ENCODE results near the gene MCOLN2. TPM values are rescaled to one million over a fixed set of nuclear protein-coding genes. Genes with fewer than 3 reads are reported as not detected.

The MCOLN2 gene
- total and polyA plus RNA-seq, 4 experiments from 2014 or later: 6.4 to 20.3 (median 14.3) TPM

DNA sequence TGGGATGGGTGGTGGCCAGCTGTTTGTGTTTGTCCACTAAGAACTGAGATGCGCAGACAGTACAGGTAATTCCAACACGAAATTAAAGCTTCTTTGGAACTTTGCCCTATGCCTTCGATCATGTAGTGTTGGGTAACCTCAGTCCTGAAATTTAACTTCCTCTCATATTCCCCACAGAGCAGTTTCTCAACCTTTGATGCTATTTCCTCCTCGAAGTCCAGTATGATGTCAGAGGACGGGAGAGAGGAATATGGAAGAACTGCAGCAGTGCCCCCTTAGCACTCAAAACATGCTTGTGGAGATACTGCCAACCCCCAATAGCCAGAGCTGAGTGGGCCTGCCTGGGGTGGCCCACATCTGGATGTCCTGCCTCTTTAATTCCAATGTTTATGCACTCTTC, 107.5 kb downstream of the MCOLN2 start:
- POLR2A ChIA-PET (ENCODE audit: partially characterized antibody): no interaction called here
- H3K4me1 Mint-ChIP-seq: peaks cover 19 to 53% (median 28%) of the 10 kb centered on the region in 4 donors
- H3K9me3 ChIP-seq (ENCODE audit: control insufficient read depth in 1 of 2, low read length in 2 of 2): no peaks in the 10 kb centered on the region
- H3K36me3 Mint-ChIP-seq: no peaks in the 10 kb centered on the region
- peaks cover 26% of the 10 kb centered on the region for H3K4me1 ChIP-seq (ENCODE audit: insufficient read depth, low read length)
- no peak overlapping the region for H3K4me3 ChIP-seq (ENCODE audit: low read length in 2 of 2)
- H3K27me3 ChIP-seq (ENCODE audit: insufficient read depth, low read length): no peaks in the 10 kb centered on the region
- no peaks in the 10 kb centered on the region for H3K9me3 Mint-ChIP-seq
- H3K4me3 Mint-ChIP-seq: peak overlapping the region in 1 of 8 donors; percentile 11
- DNase-seq: no peak
- H3K27ac ChIP-seq (ENCODE audit: low read depth, low read length): no peak overlapping the region
- H3K27me3 Mint-ChIP-seq: peaks cover 12 to 20% of the 10 kb centered on the region in 2 donors
- H3K27ac Mint-ChIP-seq: peak overlapping the region in 1 of 7 donors; percentile 64
- H3K36me3 ChIP-seq (ENCODE audit: insufficient read depth, low read length): no peaks in the 10 kb centered on the region
- CTCF ChIA-PET (ENCODE audit: partially characterized antibody): no interaction called here
- intact Hi-C loops (cut with micrococcal nuclease): no loop called here

DNA sequence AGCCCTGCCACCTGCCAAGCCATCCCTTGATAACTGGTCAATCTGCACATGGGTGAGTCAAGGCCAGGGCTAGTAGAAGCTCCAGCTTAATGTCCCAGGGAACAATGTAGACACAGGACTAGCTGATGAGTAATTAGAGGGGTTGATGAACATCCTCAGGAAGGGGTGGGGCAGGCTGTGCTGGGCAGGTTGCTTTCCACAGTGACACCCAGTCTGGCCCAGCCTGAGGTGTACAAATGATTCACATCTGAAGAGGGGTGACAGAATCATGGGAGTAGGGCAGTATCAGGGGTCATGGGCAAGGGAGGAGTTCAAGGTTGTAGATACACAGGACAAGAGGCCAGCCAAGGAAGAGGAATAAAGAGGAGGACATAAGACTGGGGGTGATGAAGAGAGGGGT, 108.2 kb downstream of the MCOLN2 start:
- peaks cover 25% of the 10 kb centered on the region for H3K4me1 ChIP-seq (ENCODE audit: insufficient read depth, low read length)
- H3K36me3 Mint-ChIP-seq: no peaks in the 10 kb centered on the region
- H3K27ac ChIP-seq (ENCODE audit: low read depth, low read length): no peak overlapping the region
- peak in 1 of 5 donors; percentile 0 for DNase-seq
- H3K4me3 Mint-ChIP-seq: peak overlapping the region in 3 of 8 donors; percentile 51 to 71 (median 54)
- H3K27ac Mint-ChIP-seq: peak overlapping the region in 3 of 7 donors; percentile 20 to 67 (median 54)
- H3K36me3 ChIP-seq (ENCODE audit: insufficient read depth, low read length): no peaks in the 10 kb centered on the region
- no peaks in the 10 kb centered on the region for H3K9me3 Mint-ChIP-seq
- no peak overlapping the region for H3K4me3 ChIP-seq (ENCODE audit: low read length in 2 of 2)
- peaks cover 17 to 49% (median 25%) of the 10 kb centered on the region in 4 donors for H3K4me1 Mint-ChIP-seq
- H3K27me3 Mint-ChIP-seq: peaks cover 7 to 14% of the 10 kb centered on the region in 2 donors
- CTCF ChIA-PET (ENCODE audit: partially characterized antibody): no interaction called here
- no peaks in the 10 kb centered on the region for H3K9me3 ChIP-seq (ENCODE audit: control insufficient read depth in 1 of 2, low read length in 2 of 2)
- POLR2A ChIA-PET (ENCODE audit: partially characterized antibody): no interaction called here
- no peaks in the 10 kb centered on the region for H3K27me3 ChIP-seq (ENCODE audit: insufficient read depth, low read length)
- intact Hi-C loops (cut with micrococcal nuclease): no loop called here

DNA sequence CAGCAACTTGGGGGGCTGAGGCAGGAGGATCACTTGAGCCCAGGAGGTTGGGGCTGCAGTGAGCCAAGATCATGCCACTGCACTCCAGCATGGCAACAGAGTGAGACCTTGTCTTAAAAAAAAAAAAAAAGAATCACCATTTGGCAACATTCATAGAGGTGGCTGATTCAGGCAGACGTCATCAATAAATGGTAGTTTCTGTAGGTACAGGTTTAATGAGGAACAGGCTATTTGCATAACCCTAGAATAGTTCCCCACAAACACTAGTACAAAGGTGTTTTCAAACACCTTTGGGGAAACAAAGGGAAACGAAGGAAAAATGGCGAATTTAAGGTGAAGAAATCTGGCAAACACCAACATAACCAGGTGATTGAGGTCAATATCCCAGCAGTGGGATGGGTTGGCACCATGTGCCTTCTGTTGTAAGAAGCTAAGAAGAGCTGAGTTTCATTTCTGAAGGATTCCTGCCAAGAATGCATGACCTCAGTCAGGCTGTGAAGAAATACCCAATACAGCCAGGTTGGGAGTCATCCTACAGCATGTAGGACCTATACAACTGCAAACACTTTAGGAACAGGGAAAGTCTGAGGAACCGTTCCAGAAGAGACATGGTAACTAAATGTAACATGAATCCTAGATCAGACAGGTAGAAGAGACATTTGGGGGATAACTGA, 109.5 kb downstream of the MCOLN2 start:
- CTCF ChIA-PET (ENCODE audit: partially characterized antibody): no interaction called here
- no peaks in the 10 kb centered on the region for H3K9me3 Mint-ChIP-seq
- Histone ChIP-seq H3K27ac (ENCODE audit: low read depth, low read length) (no peak overlapping the region), H3K27me3 (ENCODE audit: insufficient read depth, low read length) (no peaks in the 10 kb centered on the region), H3K4me3 (ENCODE audit: low read length in 2 of 2) (no peak overlapping the region), H3K36me3 (ENCODE audit: insufficient read depth, low read length) (no peaks in the 10 kb centered on the region), H3K9me3 (ENCODE audit: control insufficient read depth in 1 of 2, low read length in 2 of 2) (no peaks in the 10 kb centered on the region), H3K4me1 (ENCODE audit: insufficient read depth, low read length) (peaks cover 17% of the 10 kb centered on the region)
- POLR2A ChIA-PET (ENCODE audit: partially characterized antibody): no interaction called here
- peaks cover 1 to 7% of the 10 kb centered on the region in 2 donors for H3K27me3 Mint-ChIP-seq
- peaks cover 14 to 41% (median 18%) of the 10 kb centered on the region in 4 donors for H3K4me1 Mint-ChIP-seq
- no peak for DNase-seq
- intact Hi-C loops (cut with micrococcal nuclease): no loop called here
- no peaks in the 10 kb centered on the region for H3K36me3 Mint-ChIP-seq
- no peak overlapping the region for H3K27ac Mint-ChIP-seq
- no peak overlapping the region for H3K4me3 Mint-ChIP-seq

DNA sequence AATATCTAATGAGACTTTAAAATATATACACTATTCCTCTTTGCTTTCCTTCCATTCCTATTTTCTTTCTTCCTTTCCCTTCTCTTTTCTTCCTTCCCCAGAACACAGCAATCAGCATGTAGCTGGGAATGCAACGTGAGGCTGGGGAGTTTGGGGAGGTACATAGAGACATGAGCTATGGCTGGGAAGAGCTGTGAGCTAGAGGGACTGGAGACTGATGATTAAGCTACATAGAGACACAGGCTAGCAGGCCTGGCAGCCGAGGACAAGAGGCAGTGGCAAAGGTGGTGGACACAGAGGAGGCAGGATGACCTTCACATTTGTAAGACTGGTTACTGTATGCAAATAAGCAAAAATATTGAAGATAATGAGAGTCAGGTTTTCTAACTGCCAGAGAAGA, 111.4 kb downstream of the MCOLN2 start:
- intact Hi-C loops (cut with micrococcal nuclease): no loop called here
- peaks cover 0 to 2% of the 10 kb centered on the region in 2 donors for H3K27me3 Mint-ChIP-seq
- H3K9me3 Mint-ChIP-seq: peaks cover 0 to 7% (median 0%) of the 10 kb centered on the region in 8 donors
- DNase-seq: no peak
- H3K36me3 Mint-ChIP-seq: no peaks in the 10 kb centered on the region
- ChIA-PET CTCF (ENCODE audit: partially characterized antibody) (no interaction called here), POLR2A (ENCODE audit: partially characterized antibody) (no interaction called here)
- H3K27me3 ChIP-seq (ENCODE audit: insufficient read depth, low read length): no peaks in the 10 kb centered on the region
- H3K4me3 ChIP-seq (ENCODE audit: low read length in 2 of 2): no peak overlapping the region
- no peaks in the 10 kb centered on the region for H3K36me3 ChIP-seq (ENCODE audit: insufficient read depth, low read length)
- H3K27ac Mint-ChIP-seq: peak overlapping the region in 1 of 7 donors; percentile 27
- H3K9me3 ChIP-seq (ENCODE audit: control insufficient read depth in 1 of 2, low read length in 2 of 2): no peaks in the 10 kb centered on the region
- H3K4me1 ChIP-seq (ENCODE audit: insufficient read depth, low read length): peaks cover 15% of the 10 kb centered on the region
- H3K27ac ChIP-seq (ENCODE audit: low read depth, low read length): no peak overlapping the region
- peaks cover 11 to 25% (median 13%) of the 10 kb centered on the region in 4 donors for H3K4me1 Mint-ChIP-seq
- H3K4me3 Mint-ChIP-seq: no peak overlapping the region

DNA sequence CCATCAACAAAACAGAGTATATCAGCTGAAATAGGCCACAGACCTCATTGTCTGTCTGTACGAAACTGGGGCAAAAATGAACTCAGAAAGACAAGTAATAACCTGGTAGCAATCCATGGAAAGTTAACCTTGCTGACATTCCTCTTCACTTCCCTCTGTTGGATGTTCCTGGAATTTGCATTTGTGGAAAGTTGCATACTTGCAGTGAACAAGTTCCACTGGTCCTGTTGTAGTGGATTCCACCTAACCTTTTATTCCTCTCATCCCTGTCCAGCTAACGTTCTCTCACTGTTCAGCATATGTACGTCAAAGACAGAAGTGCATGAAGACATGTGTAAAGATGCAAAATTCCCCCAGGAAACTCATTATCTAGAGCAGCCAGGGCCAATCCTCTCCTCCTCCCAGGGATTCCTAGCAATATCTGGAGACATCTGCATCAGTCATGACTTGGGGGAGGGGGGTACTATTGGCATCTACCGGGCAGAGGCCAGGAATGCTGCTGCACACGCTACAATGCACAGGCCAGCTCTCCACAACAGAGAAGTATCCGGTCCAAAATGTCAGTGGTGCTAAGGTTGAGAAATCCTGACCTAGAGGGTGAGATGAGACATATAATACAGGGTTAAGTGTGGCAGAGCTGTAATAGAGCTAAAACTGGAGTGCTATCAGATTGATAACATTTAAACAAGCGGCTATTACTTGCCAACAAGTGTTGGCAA, 112.1 kb downstream of the MCOLN2 start:
- peaks cover 0 to 2% of the 10 kb centered on the region in 2 donors for H3K27me3 Mint-ChIP-seq
- peaks cover 0 to 7% (median 0%) of the 10 kb centered on the region in 8 donors for H3K9me3 Mint-ChIP-seq
- DNase-seq: no peak
- no peak overlapping the region for H3K4me3 ChIP-seq (ENCODE audit: low read length in 2 of 2)
- intact Hi-C loops (cut with micrococcal nuclease): no loop called here
- H3K4me1 Mint-ChIP-seq: peaks cover 9 to 18% (median 12%) of the 10 kb centered on the region in 4 donors
- no peak overlapping the region for H3K27ac Mint-ChIP-seq
- no peaks in the 10 kb centered on the region for H3K36me3 ChIP-seq (ENCODE audit: insufficient read depth, low read length)
- peaks cover 15% of the 10 kb centered on the region for H3K4me1 ChIP-seq (ENCODE audit: insufficient read depth, low read length)
- H3K36me3 Mint-ChIP-seq: peaks cover 0 to 5% of the 10 kb centered on the region in 2 donors
- CTCF ChIA-PET (ENCODE audit: partially characterized antibody): no interaction called here
- no peaks in the 10 kb centered on the region for H3K9me3 ChIP-seq (ENCODE audit: control insufficient read depth in 1 of 2, low read length in 2 of 2)
- no peaks in the 10 kb centered on the region for H3K27me3 ChIP-seq (ENCODE audit: insufficient read depth, low read length)
- H3K4me3 Mint-ChIP-seq: no peak overlapping the region
- POLR2A ChIA-PET (ENCODE audit: partially characterized antibody): no interaction called here
- no peak overlapping the region for H3K27ac ChIP-seq (ENCODE audit: low read depth, low read length)

DNA sequence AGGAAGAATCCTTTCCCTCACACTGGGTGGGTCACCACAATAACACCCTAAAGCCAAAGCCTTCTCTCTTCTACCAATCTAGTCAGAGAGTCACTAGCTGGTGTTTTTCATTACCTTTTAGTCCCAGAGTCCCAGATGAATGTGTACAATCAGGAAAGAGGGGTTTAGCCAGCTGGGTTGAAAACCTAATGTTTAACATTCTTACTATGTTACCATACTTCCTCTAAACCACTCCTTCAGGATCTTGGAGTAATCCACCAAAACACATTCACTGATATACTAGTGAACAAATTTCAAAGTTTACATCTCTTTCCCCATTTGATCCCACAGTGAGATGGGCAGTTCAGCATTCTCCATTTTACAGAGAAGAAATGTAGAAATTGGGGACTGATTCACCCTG, 113.6 kb downstream of the MCOLN2 start:
- Mint-ChIP-seq H3K9me3 (peaks cover 0 to 7% (median 0%) of the 10 kb centered on the region in 8 donors), H3K27ac (no peak overlapping the region), H3K27me3 (no peaks in the 10 kb centered on the region), H3K4me3 (no peak overlapping the region), H3K4me1 (peaks cover under 1 to 5% (median 5%) of the 10 kb centered on the region in 4 donors), H3K36me3 (peaks cover 0 to 5% of the 10 kb centered on the region in 2 donors)
- DNase-seq: no peak
- no peak overlapping the region for H3K4me3 ChIP-seq (ENCODE audit: low read length in 2 of 2)
- CTCF ChIA-PET (ENCODE audit: partially characterized antibody): no interaction called here
- POLR2A ChIA-PET (ENCODE audit: partially characterized antibody): no interaction called here
- no peaks in the 10 kb centered on the region for H3K9me3 ChIP-seq (ENCODE audit: control insufficient read depth in 1 of 2, low read length in 2 of 2)
- intact Hi-C loops (cut with micrococcal nuclease): no loop called here
- peaks cover under 1% of the 10 kb centered on the region for H3K4me1 ChIP-seq (ENCODE audit: insufficient read depth, low read length)
- H3K36me3 ChIP-seq (ENCODE audit: insufficient read depth, low read length): no peaks in the 10 kb centered on the region
- H3K27ac ChIP-seq (ENCODE audit: low read depth, low read length): no peak overlapping the region
- H3K27me3 ChIP-seq (ENCODE audit: insufficient read depth, low read length): no peaks in the 10 kb centered on the region

DNA sequence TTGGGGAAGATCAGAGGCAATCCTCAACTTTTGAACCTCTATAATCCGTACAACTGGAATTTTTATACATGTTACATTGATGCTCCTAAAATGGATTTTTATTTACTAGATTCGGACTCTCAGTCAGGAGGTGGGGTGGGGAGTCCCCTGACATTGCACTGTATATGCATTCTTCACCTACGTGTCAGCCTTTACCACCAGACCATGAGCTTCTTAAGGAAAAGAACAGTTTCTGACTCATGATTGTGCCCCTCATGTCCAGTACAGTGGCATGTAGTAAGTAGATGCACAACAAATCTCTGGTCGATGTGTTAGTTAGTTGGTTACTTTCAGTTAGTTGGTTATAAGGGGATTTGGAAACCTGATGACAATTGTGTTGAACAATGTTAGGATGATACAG, 119.3 kb downstream of the MCOLN2 start:
- Mint-ChIP-seq H3K4me1 (peaks cover 1 to 17% (median 9%) of the 10 kb centered on the region in 4 donors), H3K27ac (no peak overlapping the region), H3K36me3 (peaks cover 0 to 5% of the 10 kb centered on the region in 2 donors), H3K27me3 (no peaks in the 10 kb centered on the region), H3K9me3 (peaks cover 0 to 7% (median under 1%) of the 10 kb centered on the region in 8 donors), H3K4me3 (no peak overlapping the region)
- intact Hi-C loops (cut with micrococcal nuclease): no loop called here
- H3K36me3 ChIP-seq (ENCODE audit: insufficient read depth, low read length): no peaks in the 10 kb centered on the region
- no peak for DNase-seq
- peaks cover 6% of the 10 kb centered on the region for H3K4me1 ChIP-seq (ENCODE audit: insufficient read depth, low read length)
- H3K27me3 ChIP-seq (ENCODE audit: insufficient read depth, low read length): no peaks in the 10 kb centered on the region
- no peak overlapping the region for H3K4me3 ChIP-seq (ENCODE audit: low read length in 2 of 2)
- no peak overlapping the region for H3K27ac ChIP-seq (ENCODE audit: low read depth, low read length)
- no peaks in the 10 kb centered on the region for H3K9me3 ChIP-seq (ENCODE audit: control insufficient read depth in 1 of 2, low read length in 2 of 2)
- ChIA-PET CTCF (ENCODE audit: partially characterized antibody) (no interaction called here), POLR2A (ENCODE audit: partially characterized antibody) (no interaction called here)

All from CD4-positive, alpha-beta memory T cell (primary cell).